NOMO-1 (cell line): ENCODE results near the gene PPP1R2.

Source experiments
- DNase-seq, 2 experiments: peaks; one replicate each; lab custom pipeline; 2025; ENCODE audit not compliant: unreplicated experiment in 2 of 2; lab: John Stamatoyannopoulos, UW

The PPP1R2 gene

GRCh38 chr3:195568630-195569029 is 25.5 kb upstream of the PPP1R2 start:
- no peak for DNase-seq

GRCh38 chr3:195566797-195567196 is 23.7 kb upstream of the PPP1R2 start:
- peak in 1 of 2 experiments; percentile 33 for DNase-seq

GRCh38 chr3:195565716-195566115 is 22.6 kb upstream of the PPP1R2 start:
- no peak for DNase-seq

GRCh38 chr3:195563317-195563716 is 20.2 kb upstream of the PPP1R2 start:
- DNase-seq, result no peak

- no peak for DNase-seq
These were observed 16.7 kb upstream of the PPP1R2 start for GRCh38 chr3:195559723-195560409.

GRCh38 chr3:195558602-195559001 is 15.5 kb upstream of the PPP1R2 start:
- DNase-seq, result peak in 1 of 2 experiments; percentile 61

GRCh38 chr3:195557322-195557721 is 14.2 kb upstream of the PPP1R2 start:
- DNase-seq, result no peak

GRCh38 chr3:195556390-195556789 is 13.3 kb upstream of the PPP1R2 start:
- DNase-seq, result no peak

GRCh38 chr3:195555110-195555509 is 12.0 kb upstream of the PPP1R2 start:
- DNase-seq, result no peak

- DNase-seq, result no peak
These were observed 11.3 kb upstream of the PPP1R2 start for GRCh38 chr3:195554458-195554857.

GRCh38 chr3:195553268-195553667 is 10.1 kb upstream of the PPP1R2 start:
- no peak for DNase-seq

GRCh38 chr3:195551381-195551978 is 8.4 kb upstream of the PPP1R2 start:
- DNase-seq, result no peak

- no peak for DNase-seq
These were observed 7.6 kb upstream of the PPP1R2 start for GRCh38 chr3:195550723-195551122.

- DNase-seq, result no peak
These were observed 6.9 kb upstream of the PPP1R2 start for GRCh38 chr3:195549931-195550519.

- no peak for DNase-seq
These were observed 5.9 kb upstream of the PPP1R2 start for GRCh38 chr3:195548987-195549386.

- no peak for DNase-seq
These were observed 5.4 kb upstream of the PPP1R2 start for GRCh38 chr3:195548501-195548900.

GRCh38 chr3:195548006-195548405 is 4.9 kb upstream of the PPP1R2 start:
- DNase-seq, result no peak

- no peak for DNase-seq
These were observed 3.0 kb upstream of the PPP1R2 start for GRCh38 chr3:195546130-195546560.

GRCh38 chr3:195544634-195545033 is 1.5 kb upstream of the PPP1R2 start:
- no peak for DNase-seq

GRCh38 chr3:195544230-195544536 is 1.1 kb upstream of the PPP1R2 start:
- no peak for DNase-seq

GRCh38 chr3:195543500-195544229 is 540 bp upstream of the PPP1R2 start:
- DNase-seq, result no peak

- peak; percentile 65 to 84 for DNase-seq
These were observed 818 bp downstream of the PPP1R2 start for GRCh38 chr3:195542316-195542697.
